OCI-M1 (cell line): ENCODE results near the gene GADD45B.
"Not testable (repeated sequence)": the region's sequence is repeated elsewhere in the genome, so short reads cannot be mapped to it uniquely, and the experiment has no call there.

Experiments used
- DNase-seq: peaks from one replicate; lab custom pipeline; 2025; lab: John Stamatoyannopoulos, UW

The GADD45B gene

DNA sequence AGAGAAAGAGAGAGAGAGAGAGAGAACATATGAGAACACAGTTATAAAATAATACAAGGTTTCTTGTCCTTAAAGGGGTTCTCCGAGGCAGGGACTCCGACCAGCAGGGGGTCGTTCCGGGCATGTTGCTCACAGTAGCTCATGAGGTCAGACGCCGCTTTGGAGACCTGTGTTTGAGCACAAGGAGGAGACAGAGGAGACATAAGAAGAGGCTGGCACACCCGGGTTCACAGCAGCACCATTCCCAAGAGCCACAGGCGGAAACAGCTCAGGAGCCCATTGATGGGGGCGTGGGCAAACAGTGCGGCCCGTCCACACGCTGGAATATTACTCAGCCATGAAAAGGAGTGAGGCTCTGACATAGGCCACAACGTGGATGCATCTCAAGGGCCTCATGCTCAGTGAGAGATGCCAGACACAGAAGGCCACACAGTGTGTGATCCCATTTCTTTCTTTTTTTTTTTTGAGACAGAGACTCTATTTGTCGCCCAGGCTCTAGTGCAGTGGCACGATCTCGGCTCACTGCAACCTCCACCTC, 39.1 kb downstream of the GADD45B start:
- DNase-seq = no peak

DNA sequence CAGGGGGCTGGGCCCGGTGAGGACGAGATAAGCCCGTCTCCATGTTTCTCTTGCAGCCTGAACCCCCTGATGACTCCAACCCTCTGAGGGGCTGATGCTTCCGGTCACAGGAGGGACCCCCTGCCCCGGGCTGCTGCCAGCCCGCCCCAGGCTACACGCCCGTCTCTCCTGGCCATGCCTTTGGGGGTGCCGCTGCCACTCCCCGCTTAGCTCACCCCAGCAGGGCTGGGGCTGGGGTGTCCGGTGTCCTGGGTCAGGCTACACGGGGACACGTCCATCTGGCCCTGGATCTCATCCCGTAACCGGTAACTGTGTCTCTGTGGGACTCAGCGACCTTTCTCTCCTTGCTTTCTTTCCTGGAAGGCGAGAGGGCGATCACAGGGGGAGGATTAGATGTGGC, 40.8 kb downstream of the GADD45B start:
- DNase-seq = no peak

DNA sequence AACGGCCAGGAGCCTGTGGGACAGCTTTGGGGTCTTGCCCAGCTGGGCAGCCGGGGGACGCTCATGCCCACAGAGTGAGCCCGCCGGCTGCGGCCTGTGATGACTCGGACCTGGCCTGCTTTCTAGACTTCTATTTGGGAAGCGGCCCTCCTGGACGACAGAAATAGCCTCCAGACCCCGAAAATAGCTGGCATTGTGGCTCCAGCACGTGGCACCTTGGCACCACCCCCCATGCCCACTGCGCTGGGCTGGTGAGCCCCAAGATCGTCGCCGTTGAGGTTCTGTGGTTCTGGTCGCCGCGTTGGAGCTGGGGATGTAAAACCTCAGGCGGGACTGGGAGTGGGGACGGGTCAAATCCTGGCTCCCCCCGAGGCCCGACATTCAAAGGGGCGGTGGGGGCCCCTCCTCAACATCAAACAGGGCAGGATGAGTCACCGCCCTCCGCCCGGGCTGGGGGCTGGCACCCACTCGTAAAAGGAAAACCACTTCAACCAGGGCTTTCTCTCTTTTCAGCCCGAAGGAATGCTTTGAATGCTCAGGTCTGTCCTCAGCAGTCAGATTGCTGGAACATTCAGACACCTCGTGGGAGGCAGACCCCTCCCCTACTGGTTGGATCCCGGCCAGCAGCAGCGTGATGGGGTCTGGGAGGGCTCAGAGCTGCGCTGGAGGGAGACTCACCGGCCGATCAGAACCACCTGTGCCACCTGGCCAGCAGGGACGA, 42.1 kb downstream of the GADD45B start:
- no peak for DNase-seq

DNA sequence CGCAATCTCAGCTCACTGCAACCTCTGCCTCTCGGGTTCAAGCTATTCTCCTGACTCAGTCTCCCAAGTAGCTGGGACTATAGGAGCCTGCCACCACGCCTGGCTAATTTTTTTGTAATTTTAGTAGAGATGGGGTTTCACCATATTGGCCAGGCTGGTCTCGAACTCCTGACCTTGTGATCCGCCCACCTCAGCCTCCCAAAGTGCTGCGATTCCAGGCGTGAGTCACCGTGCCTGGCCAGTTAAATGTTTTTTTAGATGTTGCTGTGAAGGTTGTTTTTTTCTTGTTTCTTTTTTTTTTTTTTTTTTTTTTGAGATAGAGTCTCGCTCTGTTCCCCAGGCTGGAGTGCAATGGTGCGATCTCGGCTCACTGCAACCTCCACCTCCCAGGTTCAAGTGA, 42.9 kb downstream of the GADD45B start:
- not testable (repeated sequence) for DNase-seq

DNA sequence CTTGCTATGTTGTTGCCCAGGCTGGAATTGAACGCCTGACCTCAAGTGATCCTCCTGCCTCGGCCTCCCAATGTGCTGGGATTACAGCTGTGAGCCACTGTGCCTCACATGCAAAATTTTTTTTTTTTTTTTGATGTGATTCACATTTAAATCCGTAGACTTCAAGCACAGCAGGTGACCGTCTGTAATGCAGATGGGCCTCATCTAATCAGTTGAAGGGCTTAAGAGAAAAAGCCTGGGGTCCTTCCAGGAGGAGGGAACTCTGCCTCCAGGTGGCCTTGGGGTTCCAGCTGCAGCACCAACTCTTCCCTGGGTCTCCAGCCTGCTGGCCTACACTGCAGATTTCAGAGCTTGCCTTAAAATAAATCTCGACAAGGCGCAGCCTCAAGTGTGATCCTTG, 43.6 kb downstream of the GADD45B start:
- no peak for DNase-seq

DNA sequence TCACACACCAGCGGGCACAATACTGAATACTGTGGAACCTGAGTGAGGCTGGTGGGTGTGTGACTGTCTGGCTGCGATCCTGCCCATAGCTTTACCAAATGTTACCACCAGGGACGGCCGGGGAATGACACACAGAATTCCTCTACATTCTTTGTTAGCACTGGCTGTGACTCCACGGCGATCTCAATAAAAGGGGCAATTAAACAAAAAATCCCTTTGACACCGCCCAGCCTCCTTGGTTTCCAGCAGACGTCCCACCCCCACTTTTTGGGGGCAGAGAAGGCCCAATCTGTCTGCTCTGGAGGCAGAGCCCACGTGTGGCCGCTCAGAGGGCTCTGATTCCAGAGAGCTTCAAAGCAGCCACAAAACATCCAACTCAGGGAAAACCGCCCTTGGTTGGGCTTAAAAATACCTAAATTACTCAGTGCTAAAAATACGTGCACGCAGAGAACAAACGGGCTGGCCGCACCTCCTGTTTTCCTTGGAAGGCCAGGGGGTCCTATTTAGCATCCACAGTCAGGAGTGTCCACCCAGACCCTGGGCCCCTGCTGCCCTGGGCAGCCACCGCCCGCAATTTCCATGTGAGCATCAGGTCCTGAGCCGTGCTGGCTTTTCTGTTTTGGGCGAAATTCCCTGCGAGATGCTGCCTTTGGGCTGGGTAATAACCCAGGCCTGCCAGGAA, 47.8 kb downstream of the GADD45B start:
- DNase-seq = no peak

DNA sequence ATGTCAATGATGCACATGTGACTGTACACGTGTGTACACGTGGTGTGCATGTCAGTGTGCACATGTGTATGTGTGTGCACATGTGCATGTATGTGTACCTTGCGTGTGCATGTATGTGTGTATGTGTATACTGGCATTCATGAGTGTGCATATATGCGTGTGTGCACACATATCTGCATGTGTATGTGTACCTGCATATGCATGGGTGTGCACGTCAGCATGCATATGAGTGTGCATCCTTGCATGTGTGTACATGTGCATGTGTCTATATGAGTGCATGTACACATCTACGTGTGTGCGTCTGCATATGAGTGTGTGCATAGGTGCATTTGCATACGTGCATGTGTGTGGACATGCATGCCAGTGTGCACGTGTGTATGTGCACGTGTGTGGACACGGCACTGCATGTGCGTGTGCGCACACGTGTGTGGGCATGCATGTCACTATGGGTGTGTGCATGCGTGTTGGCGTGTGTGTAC, 48.5 kb downstream of the GADD45B start:
- no peak for DNase-seq

DNA sequence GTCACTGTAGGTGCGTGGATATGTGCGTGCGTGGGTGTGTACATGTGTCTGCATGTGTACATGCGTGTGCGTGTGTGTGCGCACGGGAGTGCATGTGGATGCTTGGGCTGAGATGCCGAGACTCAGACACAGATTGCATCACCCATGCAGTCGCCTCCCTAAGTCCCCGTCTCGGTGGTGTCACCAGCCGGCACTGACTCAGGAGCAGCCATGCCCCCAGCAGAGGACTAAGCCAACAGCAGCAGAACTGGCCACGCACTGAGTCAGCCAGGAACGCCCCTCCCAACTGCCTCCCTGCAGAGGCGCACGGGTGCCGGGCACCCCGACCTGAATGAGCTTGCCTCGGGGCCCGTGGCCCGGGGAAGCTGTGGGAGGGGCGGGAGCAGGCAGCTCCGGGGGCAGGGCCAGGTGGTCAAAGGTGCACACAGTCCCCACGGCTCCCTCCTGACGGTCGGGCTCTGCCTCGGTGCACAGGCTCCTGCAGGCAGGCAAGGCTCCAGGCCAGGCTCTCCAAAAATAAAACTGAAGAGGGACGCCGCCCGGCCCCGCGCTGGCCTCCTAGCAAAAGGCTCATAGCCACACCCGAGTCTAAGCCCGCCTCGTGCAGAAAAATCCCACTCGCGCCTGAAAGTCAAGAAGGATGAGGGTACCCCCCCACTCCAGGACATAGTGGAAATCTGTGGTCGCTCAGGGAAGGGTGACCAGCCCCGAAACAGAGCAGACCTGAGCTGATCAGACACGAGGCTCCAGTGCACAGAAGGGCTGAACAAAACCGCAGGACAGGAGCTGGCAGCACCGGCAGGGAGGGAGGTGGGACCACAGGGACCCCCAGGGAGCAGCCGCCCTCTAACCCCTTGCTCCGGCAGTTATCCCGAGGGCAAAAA, 49.2 kb downstream of the GADD45B start:
- no peak for DNase-seq

DNA sequence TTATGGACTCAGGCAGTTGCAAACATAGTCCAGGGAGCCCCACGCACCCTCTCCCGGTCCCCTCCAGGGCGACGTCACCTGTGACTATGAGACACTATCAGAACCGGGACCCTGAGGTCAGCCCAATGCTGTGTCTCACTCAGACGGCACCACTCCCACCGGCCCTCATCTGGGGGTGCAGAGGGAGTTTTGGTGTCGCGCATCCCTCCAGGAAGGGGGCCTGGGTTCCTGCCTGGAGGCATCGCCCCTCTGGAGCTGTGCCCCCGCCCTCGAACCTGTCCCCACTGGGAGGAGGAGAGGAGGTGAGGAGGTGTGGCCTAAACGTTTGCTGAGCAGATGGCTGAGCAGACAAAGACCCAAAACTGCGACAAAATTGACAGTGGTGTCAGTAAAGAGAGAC, 51.2 kb downstream of the GADD45B start:
- DNase-seq = no peak

DNA sequence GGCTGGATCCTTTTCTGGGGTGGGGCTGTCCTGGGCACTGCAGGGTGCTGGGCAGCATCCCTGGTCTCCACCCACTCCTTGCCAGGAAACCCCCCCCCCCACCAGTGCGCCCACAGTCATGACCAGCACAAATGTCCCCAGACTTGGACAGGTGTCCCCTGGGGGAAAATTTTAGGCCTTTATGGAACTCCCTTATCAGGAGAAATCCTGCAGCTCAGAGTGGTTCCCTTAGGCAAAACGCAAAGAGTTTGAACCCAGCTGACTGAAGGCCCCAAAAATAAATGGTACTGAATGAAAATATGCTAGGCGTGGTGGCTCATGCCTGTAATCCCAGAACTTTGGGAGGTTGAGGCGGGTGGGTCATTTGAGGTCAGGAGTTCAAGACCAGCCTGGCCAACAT, 51.8 kb downstream of the GADD45B start:
- no peak for DNase-seq
